Mesothelial cell of epicardium (in vitro differentiated cells): ENCODE data around the gene SIRPB1. TPM values are rescaled to one million over a fixed set of nuclear protein-coding genes. Genes with fewer than 3 reads are reported as not detected.

ENCODE experiments used
- DNase-seq, 2 experiments: peaks; one replicate each; pipeline ENCODE4 v3.0.0; 2021; ENCODE audit warnings: low spot score in 2 of 2; ENCODE audit not compliant: unreplicated experiment in 2 of 2
- H3K27ac Mint-ChIP-seq: 2 replicates; pipeline ENCODE4 v1.8.0; 2021; ENCODE audit warnings: mixed read lengths
- H3K27me3 Mint-ChIP-seq: 2 replicates; pipeline ENCODE4 v1.8.0; 2021; ENCODE audit warnings: low read depth, mixed read lengths
- H3K36me3 Mint-ChIP-seq: 2 replicates; pipeline ENCODE4 v1.8.0; 2021; ENCODE audit warnings: mixed read lengths
- H3K4me1 Mint-ChIP-seq: 2 replicates; pipeline ENCODE4 v1.8.0; 2021; ENCODE audit warnings: mixed read lengths
- H3K4me3 Mint-ChIP-seq: 2 replicates; pipeline ENCODE4 v1.8.0; 2021; ENCODE audit warnings: mild to moderate bottlenecking, moderate library complexity, mixed read lengths
- H3K9me3 Mint-ChIP-seq: 2 replicates; pipeline ENCODE4 v1.8.0; 2021; ENCODE audit warnings: mixed read lengths
- CTCF ChIP-seq: fragments of 200-600 bp; sonication (generic); IDR thresholded peaks from one replicate; pipeline ENCODE4 v1.5.0; 2021; ENCODE audit warnings: antibody characterized with exemption; ENCODE audit not compliant: unreplicated experiment
- total RNA-seq: library from RNA; stranded (reverse); gene quantifications from 3 replicates; pipeline ENCODE4 v1.2.1, GENCODE V29; 2021

Gene SIRPB1
- total RNA-seq, 1 donor from 2014 or later, result 0.54 TPM

GRCh38 chr20:1656844-1657243 is 37.0 kb upstream of the SIRPB1 start:
- Mint-ChIP-seq H3K27ac (no peak overlapping the region), H3K9me3 (no peaks in the 10 kb centered on the region), H3K4me1 (no peaks in the 10 kb centered on the region), H3K27me3 (peaks cover 57% of the 10 kb centered on the region), H3K4me3 (no peak overlapping the region), H3K36me3 (no peaks in the 10 kb centered on the region)
- no peak for TF ChIP-seq CTCF
- DNase-seq, result no peak

- no peak for TF ChIP-seq CTCF
- no peaks in the 10 kb centered on the region for H3K9me3 Mint-ChIP-seq
- H3K27ac Mint-ChIP-seq, result no peak overlapping the region
- no peak overlapping the region for H3K4me3 Mint-ChIP-seq
- no peaks in the 10 kb centered on the region for H3K4me1 Mint-ChIP-seq
- peaks cover 58% of the 10 kb centered on the region for H3K27me3 Mint-ChIP-seq
- H3K36me3 Mint-ChIP-seq, result no peaks in the 10 kb centered on the region
- DNase-seq, result no peak
Observed at GRCh38 chr20:1654996-1655395, 35.2 kb upstream of the SIRPB1 start.

- H3K36me3 Mint-ChIP-seq, result no peaks in the 10 kb centered on the region
- H3K4me1 Mint-ChIP-seq, result no peaks in the 10 kb centered on the region
- no peak overlapping the region for H3K4me3 Mint-ChIP-seq
- H3K27me3 Mint-ChIP-seq, result peaks cover 38% of the 10 kb centered on the region
- no peak for DNase-seq
- no peaks in the 10 kb centered on the region for H3K9me3 Mint-ChIP-seq
- TF ChIP-seq CTCF, result no peak
- no peak overlapping the region for H3K27ac Mint-ChIP-seq
Observed at GRCh38 chr20:1652960-1653359, 33.2 kb upstream of the SIRPB1 start.

- Mint-ChIP-seq H3K27ac (no peak overlapping the region), H3K4me1 (no peaks in the 10 kb centered on the region), H3K4me3 (no peak overlapping the region), H3K27me3 (peaks cover 36% of the 10 kb centered on the region), H3K9me3 (no peaks in the 10 kb centered on the region), H3K36me3 (no peaks in the 10 kb centered on the region)
- DNase-seq, result no peak
- no peak for TF ChIP-seq CTCF
Observed at GRCh38 chr20:1652104-1652503, 32.3 kb upstream of the SIRPB1 start.

GRCh38 chr20:1651268-1652058 is 31.7 kb upstream of the SIRPB1 start:
- H3K9me3 Mint-ChIP-seq, result no peaks in the 10 kb centered on the region
- H3K27me3 Mint-ChIP-seq, result peaks cover 35% of the 10 kb centered on the region
- DNase-seq, result no peak
- no peak overlapping the region for H3K4me3 Mint-ChIP-seq
- H3K36me3 Mint-ChIP-seq, result no peaks in the 10 kb centered on the region
- no peak for TF ChIP-seq CTCF
- H3K27ac Mint-ChIP-seq, result no peak overlapping the region
- H3K4me1 Mint-ChIP-seq, result no peaks in the 10 kb centered on the region

- no peaks in the 10 kb centered on the region for H3K4me1 Mint-ChIP-seq
- H3K27ac Mint-ChIP-seq, result no peak overlapping the region
- no peaks in the 10 kb centered on the region for H3K36me3 Mint-ChIP-seq
- H3K9me3 Mint-ChIP-seq, result no peaks in the 10 kb centered on the region
- no peak for TF ChIP-seq CTCF
- H3K4me3 Mint-ChIP-seq, result no peak overlapping the region
- H3K27me3 Mint-ChIP-seq, result peaks cover 26% of the 10 kb centered on the region
- no peak for DNase-seq
Observed at GRCh38 chr20:1648101-1648500, 28.3 kb upstream of the SIRPB1 start.
